NCI-H510A (cell line): Measurements from ENCODE around the gene GPR12.

Source experiments
- DNase-seq: peaks from one replicate; lab custom pipeline; 2025; lab: John Stamatoyannopoulos, UW

The GPR12 gene

GRCh38 chr13:26759907-26760831, at the start of gene GPR12:
GPR12 (minus strand) TSS chr13:26760786; CDS start chr13:26759827, 959 bp downstream.
- DNase-seq = no peak

GRCh38 chr13:26810095-26810494, 49.5 kb upstream of the GPR12 start:
- no peak for DNase-seq

- DNase-seq = no peak
These were observed 46.3 kb upstream of the GPR12 start for GRCh38 chr13:26806891-26807290.

- DNase-seq = no peak
These were observed 27.4 kb upstream of the GPR12 start for GRCh38 chr13:26787961-26788360.

- DNase-seq = no peak
These were observed 26.2 kb upstream of the GPR12 start for GRCh38 chr13:26786651-26787295.

- no peak for DNase-seq
These were observed 25.4 kb upstream of the GPR12 start for GRCh38 chr13:26785838-26786630.

GRCh38 chr13:26784704-26785639, 24.4 kb upstream of the GPR12 start:
- no peak for DNase-seq

- no peak for DNase-seq
These were observed 19.8 kb upstream of the GPR12 start for GRCh38 chr13:26780411-26780810.

- DNase-seq = no peak
These were observed 18.7 kb upstream of the GPR12 start for GRCh38 chr13:26779321-26779720.

- no peak for DNase-seq
These were observed 11.9 kb upstream of the GPR12 start for GRCh38 chr13:26772531-26772930.

- DNase-seq = no peak
These were observed 11.2 kb upstream of the GPR12 start for GRCh38 chr13:26771796-26772195.

GRCh38 chr13:26762745-26763345, 2.3 kb upstream of the GPR12 start:
- DNase-seq = no peak

- no peak for DNase-seq
These were observed 421 bp upstream of the GPR12 start for GRCh38 chr13:26760832-26761582.

- DNase-seq = no peak
These were observed 1.2 kb downstream of the GPR12 start for GRCh38 chr13:26759249-26759906.

GRCh38 chr13:26758496-26759157, 2.0 kb downstream of the GPR12 start:
- no peak for DNase-seq

- no peak for DNase-seq
These were observed 3.6 kb downstream of the GPR12 start for GRCh38 chr13:26756961-26757360.

- DNase-seq = no peak
These were observed 7.9 kb downstream of the GPR12 start for GRCh38 chr13:26752671-26753070.

- DNase-seq = no peak
These were observed 10.7 kb downstream of the GPR12 start for GRCh38 chr13:26749905-26750304.

- DNase-seq = no peak
These were observed 11.3 kb downstream of the GPR12 start for GRCh38 chr13:26749285-26749684.
